Common myeloid progenitor, CD34-positive (primary cell): ENCODE measurements around the gene LSAMP.

Experiments used
- CTCF ChIA-PET: fragments of 350-600 bp; sonication (Branson Sonifier 250); formaldehyde crosslinking; loops from one replicate; lab custom pipeline; 2021; ENCODE audit warnings: antibody characterized with exemption; lab: Charles Lee
- POLR2A ChIA-PET: fragments of 350-600 bp; sonication (Branson Sonifier 250); formaldehyde crosslinking; loops from one replicate; lab custom pipeline; 2021; ENCODE audit warnings: antibody characterized with exemption; lab: Charles Lee
- DNase-seq, 3 donors: peaks; one replicate each; pipeline versions ENCODE4 v3.0.0 to v3.0.0-alpha.2; 2013
- H3K27ac ChIP-seq, 2 experiments: 1 replicate in 1 of 2; 2 replicates in 1 of 2; pipeline ENCODE4 v1.7.0; 2013; ENCODE audit warnings: inconsistent platforms in 2 of 2, low read length in 2 of 2, mild to moderate bottlenecking in 2 of 2, low read depth in 1 of 2, moderate library complexity in 1 of 2; ENCODE audit not compliant: severe bottlenecking in 2 of 2, insufficient read depth in 1 of 2, poor library complexity in 1 of 2
- H3K27me3 ChIP-seq, 5 experiments: replicated peaks in 2 of 5; 1 replicate in 3 of 5; 2 replicates in 2 of 5; pipeline versions ENCODE4 v1.6.1 to v1.7.0; 2013; ENCODE audit warnings: low read length in 4 of 5, mild to moderate bottlenecking in 2 of 5, moderate library complexity in 2 of 5, inconsistent platforms in 1 of 5; ENCODE audit not compliant: insufficient read depth in 5 of 5, control insufficient read depth in 4 of 5
- H3K36me3 ChIP-seq, 4 experiments: 1 replicate in 2 of 4; 2 replicates in 2 of 4; pipeline versions ENCODE4 v1.6.1 to v1.7.0; 2013; ENCODE audit warnings: low read length in 3 of 4, control low read depth in 1 of 4, mild to moderate bottlenecking in 1 of 4; ENCODE audit not compliant: control insufficient read depth in 4 of 4, insufficient read depth in 4 of 4
- H3K4me1 ChIP-seq, 4 experiments: 1 replicate in 3 of 4; 2 replicates in 1 of 4; pipeline versions ENCODE4 v1.6.1 to v1.7.1; 2013; ENCODE audit warnings: low read length in 3 of 4, mild to moderate bottlenecking in 3 of 4, control low read depth in 1 of 4, inconsistent platforms in 1 of 4, moderate library complexity in 1 of 4; ENCODE audit not compliant: control insufficient read depth in 4 of 4, insufficient read depth in 4 of 4; ENCODE audit errors: control extremely low read depth in 1 of 4
- H3K4me3 ChIP-seq, 7 experiments: 1 replicate in 4 of 7; 2 replicates in 3 of 7; pipeline versions ENCODE4 v1.5.1 to v1.7.0; 2013; ENCODE audit warnings: mild to moderate bottlenecking in 7 of 7, low read length in 6 of 7, moderate library complexity in 6 of 7, inconsistent platforms in 2 of 7, low read depth in 2 of 7, control low read depth in 1 of 7; ENCODE audit not compliant: insufficient read depth in 4 of 7, control insufficient read depth in 1 of 7; ENCODE audit errors: extremely low read depth in 1 of 7
- H3K9me3 ChIP-seq, 5 experiments: 1 replicate in 4 of 5; 2 replicates in 1 of 5; pipeline versions ENCODE4 v1.6.1 to v1.7.1; 2013; ENCODE audit warnings: low read length in 4 of 5, mild to moderate bottlenecking in 2 of 5, inconsistent platforms in 1 of 5, low read depth in 1 of 5, moderate library complexity in 1 of 5; ENCODE audit not compliant: control insufficient read depth in 4 of 5, insufficient read depth in 2 of 5; ENCODE audit errors: control extremely low read depth in 1 of 5
- WGBS: methylation state at CpG from one replicate; pipeline ENCODE4 v1.1.5; 2013; ENCODE audit not compliant: insufficient coverage; 5-methylcytosine and 5-hydroxymethylcytosine counted together

LSAMP gene

DNA sequence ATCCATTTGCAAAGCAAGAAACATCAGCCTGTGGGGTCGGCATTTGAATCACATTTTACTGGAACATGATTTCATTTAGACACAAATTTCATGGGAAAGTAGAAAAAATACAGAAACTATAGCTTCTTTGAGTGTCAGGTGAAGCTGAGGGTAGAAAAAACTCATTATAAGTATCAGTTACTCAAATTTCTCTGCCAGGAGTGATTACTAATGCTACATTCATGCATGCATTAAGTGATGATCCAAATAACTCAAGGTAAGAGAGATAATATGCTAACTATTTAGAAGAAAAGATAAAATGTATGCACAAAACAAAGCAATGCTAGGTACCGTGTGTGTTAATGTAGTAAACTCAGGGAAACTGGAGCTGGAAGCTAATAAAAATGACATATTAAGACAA, 416.0 kb downstream of the LSAMP start:
- no peak for DNase-seq
- POLR2A ChIA-PET: no interaction called here
- no peak overlapping the region for H3K4me3 ChIP-seq
- 100% methylated on average over 1 of the region's 2 CpGs for WGBS
- no peaks in the 10 kb centered on the region for H3K27me3 ChIP-seq
- CTCF ChIA-PET: interaction anchor here (1.1 kb wide), 1 partner anchor 14 kb away, joined by 3 read pairs; no protein-coding TSS in a partner anchor
- no peaks in the 10 kb centered on the region for H3K4me1 ChIP-seq
- H3K9me3 ChIP-seq: no peaks in the 10 kb centered on the region
- no peak overlapping the region for H3K27ac ChIP-seq
- no peaks in the 10 kb centered on the region for H3K36me3 ChIP-seq

DNA sequence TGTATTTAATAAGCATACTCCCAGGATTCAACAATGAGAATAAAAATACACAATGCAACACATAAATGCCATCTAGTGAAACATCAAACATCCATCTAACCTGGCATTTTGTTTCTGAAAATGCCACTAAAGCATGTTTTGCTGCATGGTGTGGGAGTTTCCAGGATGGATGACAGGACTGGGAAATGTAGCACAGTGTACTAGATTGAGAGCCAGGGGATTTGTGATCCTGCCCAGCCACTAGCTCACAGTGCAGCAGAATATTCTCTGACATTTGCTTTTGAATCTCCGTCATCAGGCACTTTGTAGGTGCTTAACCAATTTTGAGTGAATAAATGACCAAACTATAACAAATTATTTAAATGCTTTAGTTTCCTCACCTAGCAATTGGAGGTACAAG, 417.1 kb downstream of the LSAMP start:
- Histone ChIP-seq H3K9me3 (no peaks in the 10 kb centered on the region), H3K27ac (no peak overlapping the region), H3K4me1 (no peaks in the 10 kb centered on the region), H3K27me3 (no peaks in the 10 kb centered on the region), H3K36me3 (no peaks in the 10 kb centered on the region), H3K4me3 (no peak overlapping the region)
- CTCF ChIA-PET: no interaction called here
- WGBS: no CpG with 5 or more reads among the region's 1 CpG
- no peak for DNase-seq
- POLR2A ChIA-PET: no interaction called here

DNA sequence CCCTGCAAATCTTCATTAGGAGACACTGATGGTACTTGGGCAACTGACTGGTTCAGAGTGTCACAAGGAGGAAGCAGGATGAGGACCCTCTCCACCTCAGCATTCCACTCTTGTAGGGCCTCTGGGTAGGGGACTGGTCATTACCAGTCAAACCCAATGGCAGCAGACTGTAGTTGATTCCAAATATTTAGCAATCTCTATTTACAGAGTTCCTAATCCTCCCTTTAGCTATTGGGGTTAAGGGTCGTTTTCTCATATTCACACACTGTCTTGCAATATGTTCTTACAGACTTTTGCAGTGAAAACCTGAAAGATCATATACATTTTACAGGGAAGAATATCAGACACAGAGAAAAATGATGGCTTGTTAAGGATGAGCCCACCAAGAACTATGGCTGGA, 424.3 kb downstream of the LSAMP start:
- Histone ChIP-seq H3K27ac (no peak overlapping the region), H3K36me3 (no peaks in the 10 kb centered on the region), H3K27me3 (no peaks in the 10 kb centered on the region), H3K9me3 (no peaks in the 10 kb centered on the region), H3K4me3 (no peak overlapping the region), H3K4me1 (no peaks in the 10 kb centered on the region)
- 100% methylated on average over 1 of the region's 1 CpG for WGBS
- no peak for DNase-seq
- ChIA-PET CTCF (no interaction called here), POLR2A (no interaction called here)

DNA sequence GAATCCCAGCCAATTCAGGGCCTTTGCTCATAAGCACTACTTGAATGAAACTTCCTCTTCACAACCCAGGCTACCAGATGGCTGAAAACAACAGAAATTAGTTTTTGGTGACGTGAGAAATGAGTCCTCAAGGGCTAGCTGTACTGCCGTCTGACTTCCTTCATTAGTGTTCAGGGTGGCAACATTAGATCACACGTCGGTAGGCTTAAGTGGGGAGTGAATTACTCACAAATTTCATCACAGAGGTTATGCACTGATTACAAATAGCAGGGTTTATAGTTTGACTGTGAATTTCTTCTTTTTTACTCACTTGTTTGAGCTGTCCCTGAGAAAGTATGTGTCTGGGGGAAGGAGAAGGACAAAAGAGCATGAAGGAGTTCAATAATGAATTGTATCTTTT, 424.8 kb downstream of the LSAMP start:
- ChIA-PET POLR2A (no interaction called here), CTCF (no interaction called here)
- no peaks in the 10 kb centered on the region for H3K27me3 ChIP-seq
- 8% methylated on average over 4 of the region's 4 CpGs for WGBS
- no peak overlapping the region for H3K4me3 ChIP-seq
- no peaks in the 10 kb centered on the region for H3K9me3 ChIP-seq
- no peaks in the 10 kb centered on the region for H3K4me1 ChIP-seq
- H3K36me3 ChIP-seq: no peaks in the 10 kb centered on the region
- no peak overlapping the region for H3K27ac ChIP-seq
- peak in 2 of 3 donors; percentile 15 to 59 for DNase-seq

DNA sequence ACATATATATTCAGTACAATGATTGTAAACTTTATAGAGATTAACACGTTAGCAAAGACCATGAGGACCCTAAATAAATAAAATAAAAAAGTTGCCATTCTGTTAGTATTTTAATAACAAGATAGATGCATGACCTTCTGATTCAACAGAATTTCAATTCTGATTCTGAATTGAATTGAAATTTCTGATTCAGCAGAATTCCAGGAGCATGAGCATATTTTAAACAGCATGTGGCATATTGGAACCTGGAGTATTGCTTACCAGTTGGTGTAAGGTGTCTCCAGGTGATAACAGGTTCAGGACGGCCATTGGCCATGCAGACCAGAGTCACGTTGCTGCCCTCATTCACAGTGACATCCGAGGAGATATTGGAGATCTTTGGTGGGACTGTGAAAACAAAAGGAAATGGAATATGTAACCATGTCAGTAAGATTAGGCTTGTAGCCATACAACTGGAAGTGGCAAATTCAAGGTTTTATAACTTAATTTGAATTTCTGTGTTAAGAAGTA, 426.0 kb downstream of the LSAMP start:
- Histone ChIP-seq H3K9me3 (no peaks in the 10 kb centered on the region), H3K4me3 (no peak overlapping the region), H3K27me3 (no peaks in the 10 kb centered on the region), H3K27ac (no peak overlapping the region), H3K4me1 (no peaks in the 10 kb centered on the region), H3K36me3 (no peaks in the 10 kb centered on the region)
- CTCF ChIA-PET: no interaction called here
- 100% methylated on average over 3 of the region's 4 CpGs for WGBS
- POLR2A ChIA-PET: no interaction called here
- DNase-seq: no peak

DNA sequence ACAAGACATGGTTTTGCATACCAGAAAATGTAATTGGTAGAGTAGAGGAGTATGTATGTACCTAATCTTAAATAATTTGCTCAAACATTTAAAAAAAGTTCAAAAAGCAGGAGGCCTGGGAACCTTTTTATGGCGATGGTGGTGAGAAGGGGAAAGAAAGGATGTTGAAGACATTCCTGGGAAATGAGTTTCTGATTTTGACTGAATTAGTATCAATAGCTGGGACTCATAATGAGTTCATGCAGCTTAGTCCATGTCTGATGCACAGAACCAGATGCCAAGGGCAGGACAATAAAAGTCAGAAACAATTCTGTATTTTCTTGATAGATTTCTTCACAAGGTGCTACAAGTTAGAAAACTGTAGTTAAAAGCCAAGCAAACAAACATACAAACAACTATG, 426.6 kb downstream of the LSAMP start:
- ChIA-PET CTCF (no interaction called here), POLR2A (no interaction called here)
- Histone ChIP-seq H3K27me3 (no peaks in the 10 kb centered on the region), H3K9me3 (no peaks in the 10 kb centered on the region), H3K27ac (no peak overlapping the region), H3K36me3 (no peaks in the 10 kb centered on the region), H3K4me1 (no peaks in the 10 kb centered on the region), H3K4me3 (no peak overlapping the region)
- no peak for DNase-seq
- 100% methylated on average over 1 of the region's 1 CpG for WGBS

DNA sequence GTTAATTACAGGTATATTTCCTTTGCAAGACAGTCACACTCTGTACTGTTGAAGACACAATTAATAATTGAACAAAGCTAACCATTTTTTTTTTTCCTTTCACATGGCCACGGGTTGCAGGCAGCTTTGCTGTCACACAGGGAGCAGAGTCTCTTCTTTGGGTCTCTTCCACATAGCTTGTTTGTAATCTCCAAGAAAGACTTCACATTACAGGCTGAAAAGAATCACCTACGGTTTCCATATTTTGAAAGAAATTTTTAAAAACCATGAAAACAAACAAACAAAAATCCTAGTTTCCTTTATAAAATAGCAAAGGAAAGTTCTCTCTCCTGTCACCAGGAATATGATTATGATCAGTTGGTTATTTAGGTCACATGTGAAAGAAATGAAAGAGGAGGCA, 429.4 kb downstream of the LSAMP start:
- no peaks in the 10 kb centered on the region for H3K27me3 ChIP-seq
- H3K36me3 ChIP-seq: no peaks in the 10 kb centered on the region
- no CpG with 5 or more reads among the region's 2 CpGs for WGBS
- POLR2A ChIA-PET: no interaction called here
- no peaks in the 10 kb centered on the region for H3K4me1 ChIP-seq
- CTCF ChIA-PET: interaction anchor here (0.7 kb wide), 1 partner anchor 17 kb away, joined by 3 read pairs; no protein-coding TSS in a partner anchor
- H3K27ac ChIP-seq: no peak overlapping the region
- no peak overlapping the region for H3K4me3 ChIP-seq
- no peak for DNase-seq
- H3K9me3 ChIP-seq: peaks cover 0 to 2% (median 0%) of the 10 kb centered on the region in 5 experiments
